Common myeloid progenitor, CD34-positive (primary cell): ENCODE data around the gene FOXP1.

Source experiments
- CTCF ChIA-PET: fragments of 350-600 bp; sonication (Branson Sonifier 250); formaldehyde crosslinking; loops from one replicate; lab custom pipeline; 2021; ENCODE audit warnings: antibody characterized with exemption; lab: Charles Lee
- POLR2A ChIA-PET: fragments of 350-600 bp; sonication (Branson Sonifier 250); formaldehyde crosslinking; loops from one replicate; lab custom pipeline; 2021; ENCODE audit warnings: antibody characterized with exemption; lab: Charles Lee
- DNase-seq, 3 donors: peaks; one replicate each; pipeline versions ENCODE4 v3.0.0 to v3.0.0-alpha.2; 2013
- H3K27ac ChIP-seq, 2 experiments: 1 replicate in 1 of 2; 2 replicates in 1 of 2; pipeline ENCODE4 v1.7.0; 2013; ENCODE audit warnings: inconsistent platforms in 2 of 2, low read length in 2 of 2, mild to moderate bottlenecking in 2 of 2, low read depth in 1 of 2, moderate library complexity in 1 of 2; ENCODE audit not compliant: severe bottlenecking in 2 of 2, insufficient read depth in 1 of 2, poor library complexity in 1 of 2
- H3K27me3 ChIP-seq, 5 experiments: replicated peaks in 2 of 5; 1 replicate in 3 of 5; 2 replicates in 2 of 5; pipeline versions ENCODE4 v1.6.1 to v1.7.0; 2013; ENCODE audit warnings: low read length in 4 of 5, mild to moderate bottlenecking in 2 of 5, moderate library complexity in 2 of 5, inconsistent platforms in 1 of 5; ENCODE audit not compliant: insufficient read depth in 5 of 5, control insufficient read depth in 4 of 5
- H3K36me3 ChIP-seq, 4 experiments: 1 replicate in 2 of 4; 2 replicates in 2 of 4; pipeline versions ENCODE4 v1.6.1 to v1.7.0; 2013; ENCODE audit warnings: low read length in 3 of 4, control low read depth in 1 of 4, mild to moderate bottlenecking in 1 of 4; ENCODE audit not compliant: control insufficient read depth in 4 of 4, insufficient read depth in 4 of 4
- H3K4me1 ChIP-seq, 4 experiments: 1 replicate in 3 of 4; 2 replicates in 1 of 4; pipeline versions ENCODE4 v1.6.1 to v1.7.1; 2013; ENCODE audit warnings: low read length in 3 of 4, mild to moderate bottlenecking in 3 of 4, control low read depth in 1 of 4, inconsistent platforms in 1 of 4, moderate library complexity in 1 of 4; ENCODE audit not compliant: control insufficient read depth in 4 of 4, insufficient read depth in 4 of 4; ENCODE audit errors: control extremely low read depth in 1 of 4
- H3K4me3 ChIP-seq, 7 experiments: 1 replicate in 4 of 7; 2 replicates in 3 of 7; pipeline versions ENCODE4 v1.5.1 to v1.7.0; 2013; ENCODE audit warnings: mild to moderate bottlenecking in 7 of 7, low read length in 6 of 7, moderate library complexity in 6 of 7, inconsistent platforms in 2 of 7, low read depth in 2 of 7, control low read depth in 1 of 7; ENCODE audit not compliant: insufficient read depth in 4 of 7, control insufficient read depth in 1 of 7; ENCODE audit errors: extremely low read depth in 1 of 7
- H3K9me3 ChIP-seq, 5 experiments: 1 replicate in 4 of 5; 2 replicates in 1 of 5; pipeline versions ENCODE4 v1.6.1 to v1.7.1; 2013; ENCODE audit warnings: low read length in 4 of 5, mild to moderate bottlenecking in 2 of 5, inconsistent platforms in 1 of 5, low read depth in 1 of 5, moderate library complexity in 1 of 5; ENCODE audit not compliant: control insufficient read depth in 4 of 5, insufficient read depth in 2 of 5; ENCODE audit errors: control extremely low read depth in 1 of 5
- WGBS: methylation state at CpG from one replicate; pipeline ENCODE4 v1.1.5; 2013; ENCODE audit not compliant: insufficient coverage; 5-methylcytosine and 5-hydroxymethylcytosine counted together

The FOXP1 gene

GRCh38 chr3:71264840-71265239, 318.7 kb downstream of the FOXP1 start:
- Histone ChIP-seq H3K4me1 (peaks cover 0 to 8% (median 4%) of the 10 kb centered on the region in 4 experiments), H3K4me3 (no peak overlapping the region), H3K9me3 (no peaks in the 10 kb centered on the region), H3K36me3 (peaks cover 2 to 11% (median 3%) of the 10 kb centered on the region in 4 experiments), H3K27me3 (no peaks in the 10 kb centered on the region), H3K27ac (no peak overlapping the region)
- WGBS: 100% methylated on average over 2 of the region's 2 CpGs
- no peak for DNase-seq
- ChIA-PET POLR2A (interaction anchor here (1.2 kb wide), 1 partner anchor 12 kb away, joined by 3 read pairs; no protein-coding TSS in a partner anchor), CTCF (interaction anchor here (0.8 to 2.2 kb wide), 7 partner anchors 8 to 27 kb away, joined by 3 to 9 read pairs (median 4); no protein-coding TSS in a partner anchor)

- POLR2A ChIA-PET: interaction anchor here (0.5 kb wide), 1 partner anchor 26 kb away, joined by 4 read pairs; no protein-coding TSS in a partner anchor
- CTCF ChIA-PET: interaction anchor here (0.7 to 1.7 kb wide), 2 partner anchors 16 to 1133 kb away, joined by 3 to 9 read pairs; no protein-coding TSS in a partner anchor
- no peak overlapping the region for H3K27ac ChIP-seq
Observed at GRCh38 chr3:71262364-71263265, 320.9 kb downstream of the FOXP1 start.

GRCh38 chr3:71260782-71261181, 322.7 kb downstream of the FOXP1 start:
- Histone ChIP-seq H3K27me3 (no peaks in the 10 kb centered on the region), H3K4me1 (peaks cover 0 to 2% (median 0%) of the 10 kb centered on the region in 4 experiments), H3K36me3 (peaks cover 0 to 7% (median 3%) of the 10 kb centered on the region in 4 experiments), H3K9me3 (no peaks in the 10 kb centered on the region), H3K4me3 (no peak overlapping the region), H3K27ac (no peak overlapping the region)
- ChIA-PET POLR2A (interaction anchor here (0.6 kb wide), 1 partner anchor 12 kb away, joined by 3 read pairs; no protein-coding TSS in a partner anchor), CTCF (interaction anchor here (1.5 kb wide), 1 partner anchor 11 kb away, joined by 4 read pairs; no protein-coding TSS in a partner anchor)
- DNase-seq: no peak
- 100% methylated on average over 5 of the region's 8 CpGs for WGBS

More at GRCh38 chr3:71262364-71263265, 320.9 kb downstream of the FOXP1 start:
- DNase-seq: no peak
- peaks cover 0 to 11% (median 4%) of the 10 kb centered on the region in 4 experiments for H3K36me3 ChIP-seq
- no peak overlapping the region for H3K4me3 ChIP-seq
- no peaks in the 10 kb centered on the region for H3K9me3 ChIP-seq
- H3K27me3 ChIP-seq: no peaks in the 10 kb centered on the region
- H3K4me1 ChIP-seq: peaks cover 0 to 2% (median 0%) of the 10 kb centered on the region in 4 experiments
- WGBS: 94% methylated on average over 8 of the region's 8 CpGs

GRCh38 chr3:71258526-71258925, 325.0 kb downstream of the FOXP1 start:
- H3K9me3 ChIP-seq: no peaks in the 10 kb centered on the region
- H3K4me1 ChIP-seq: peaks cover 0 to 4% (median 0%) of the 10 kb centered on the region in 4 experiments
- 92% methylated on average over 2 of the region's 3 CpGs for WGBS
- ChIA-PET CTCF (interaction anchor here (1.1 to 2.4 kb wide), 2 partner anchors 10 to 16 kb away, joined by 3 to 6 read pairs; no protein-coding TSS in a partner anchor), POLR2A (interaction anchor here (0.7 kb wide), 1 partner anchor 12 kb away, joined by 3 read pairs; no protein-coding TSS in a partner anchor)
- H3K4me3 ChIP-seq: no peak overlapping the region
- H3K36me3 ChIP-seq: peaks cover 0 to 6% (median 2%) of the 10 kb centered on the region in 4 experiments
- H3K27ac ChIP-seq: no peak overlapping the region
- no peak for DNase-seq
- no peaks in the 10 kb centered on the region for H3K27me3 ChIP-seq

- CTCF ChIA-PET: interaction anchor here (1.1 to 2.4 kb wide), 2 partner anchors 10 to 16 kb away, joined by 3 to 6 read pairs; no protein-coding TSS in a partner anchor
- 100% methylated on average over 1 of the region's 1 CpG for WGBS
Observed at GRCh38 chr3:71258116-71258515, 325.4 kb downstream of the FOXP1 start.

GRCh38 chr3:71255498-71255897, 328.0 kb downstream of the FOXP1 start:
- Histone ChIP-seq H3K27me3 (no peaks in the 10 kb centered on the region), H3K9me3 (no peaks in the 10 kb centered on the region), H3K4me3 (no peak overlapping the region), H3K36me3 (peaks cover 0 to 8% (median 2%) of the 10 kb centered on the region in 4 experiments), H3K27ac (no peak overlapping the region), H3K4me1 (peaks cover 0 to 4% (median 0%) of the 10 kb centered on the region in 4 experiments)
- no peak for DNase-seq
- ChIA-PET POLR2A (interaction anchor here (0.6 kb wide), 2 partner anchors 30 to 286 kb away, joined by 3 read pairs; no protein-coding TSS in a partner anchor), CTCF (interaction anchor here (1.0 kb wide), 1 partner anchor 25 kb away, joined by 3 read pairs; no protein-coding TSS in a partner anchor)
- WGBS: no CpG with 5 or more reads among the region's 3 CpGs

More at GRCh38 chr3:71258116-71258515, 325.4 kb downstream of the FOXP1 start:
- Histone ChIP-seq H3K27ac (no peak overlapping the region), H3K4me1 (peaks cover 0 to 4% (median 0%) of the 10 kb centered on the region in 4 experiments), H3K9me3 (no peaks in the 10 kb centered on the region), H3K4me3 (no peak overlapping the region), H3K27me3 (no peaks in the 10 kb centered on the region), H3K36me3 (peaks cover 0 to 6% (median 3%) of the 10 kb centered on the region in 4 experiments)
- POLR2A ChIA-PET: interaction anchor here (0.6 to 0.7 kb wide), 2 partner anchors 12 to 113 kb away, joined by 3 to 10 read pairs; no protein-coding TSS in a partner anchor
- DNase-seq: no peak
